SK-N-SH (cell line): ENCODE measurements around the gene PQBP1. TPM values are rescaled to one million over a fixed set of nuclear protein-coding genes. Genes with fewer than 3 reads are reported as not detected.

Source experiments
- CTCF ChIA-PET: fragments of 300-600, 350-600 bp; formaldehyde crosslinking; extraction: SDS; loops from one replicate; lab custom pipeline; 2021; lab: Yijun Ruan, JAX
- POLR2A ChIA-PET: fragments of 350-600 bp; sonication (Branson Sonifier 250); formaldehyde crosslinking; extraction: SDS; loops from one replicate; lab custom pipeline; 2020; ENCODE audit warnings: antibody characterized with exemption, inconsistent platforms; lab: Yijun Ruan, JAX
- DNase-seq: peaks from one replicate; pipeline ENCODE4 v3.0.0; 2012
- H2AFZ ChIP-seq: fragments of 200-600 bp; sonication (generic); 2 replicates; pipeline ENCODE4 v1.8.1; 2016; ENCODE audit warnings: antibody characterized with exemption, mild to moderate bottlenecking, low read depth
- H3F3A ChIP-seq: fragments of 200-600 bp; sonication (generic); replicated peaks from 2 replicates; pipeline ENCODE3; 2016; ENCODE audit warnings: antibody characterized with exemption, mild to moderate bottlenecking; ENCODE audit not compliant: insufficient read depth
- H3K27ac ChIP-seq, 2 experiments: fragments of 200-500 bp in 1 of 2; fragments of 200-600 bp in 1 of 2; sonication (Bioruptor generic) in 1 of 2; sonication (generic), shearing (Covaris generic) in 1 of 2; 2 replicates each; pipeline versions ENCODE4 v1.5.1 to v1.6.1; 2014 to 2016; ENCODE audit warnings: low read depth in 2 of 2, inconsistent platforms in 1 of 2, low read length in 1 of 2, mild to moderate bottlenecking in 1 of 2, mixed read lengths in 1 of 2
- H3K27me3 ChIP-seq: fragments of 200-600 bp; sonication (generic), shearing (Covaris generic); 2 replicates; pipeline ENCODE4 v1.6.1; 2016; ENCODE audit warnings: mixed run types; ENCODE audit not compliant: insufficient read depth
- H3K36me3 ChIP-seq, 2 experiments: fragments of 200-500 bp in 1 of 2; fragments of 200-600 bp in 1 of 2; sonication (Bioruptor generic) in 1 of 2; sonication (generic) in 1 of 2; replicated peaks in 1 of 2; 2 replicates each; pipeline versions ENCODE3 to v1.5.1; 2014 to 2016; ENCODE audit warnings: low read length in 1 of 2, mild to moderate bottlenecking in 1 of 2; ENCODE audit not compliant: insufficient read depth in 2 of 2, control insufficient read depth in 1 of 2
- H3K4me1 ChIP-seq, 2 experiments: fragments of 200-500 bp in 1 of 2; fragments of 200-600 bp in 1 of 2; sonication (Bioruptor generic) in 1 of 2; sonication (generic), shearing (Covaris generic) in 1 of 2; 2 replicates each; pipeline versions ENCODE4 v1.5.1 to v1.6.1; 2014 to 2016; ENCODE audit warnings: low read depth in 1 of 2, low read length in 1 of 2, mixed run types in 1 of 2; ENCODE audit not compliant: insufficient read depth in 2 of 2, control insufficient read depth in 1 of 2
- H3K4me2 ChIP-seq: fragments of 200-600 bp; sonication (generic), shearing (Covaris generic); 2 replicates; pipeline ENCODE4 v1.6.1; 2017; ENCODE audit warnings: mixed run types
- H3K4me3 ChIP-seq, 2 experiments: fragments of 200-500 bp in 1 of 2; fragments of 200-600 bp in 1 of 2; sonication (Bioruptor generic) in 1 of 2; sonication (generic), shearing (Covaris generic) in 1 of 2; 2 replicates each; pipeline versions ENCODE4 v1.5.1 to v1.8.1; 2014 to 2016; ENCODE audit warnings: low read depth in 2 of 2, inconsistent platforms in 1 of 2, low read length in 1 of 2, mild to moderate bottlenecking in 1 of 2, mixed read lengths in 1 of 2, moderate library complexity in 1 of 2
- H3K79me2 ChIP-seq: fragments of 200-600 bp; sonication (generic); 2 replicates; pipeline ENCODE4 v1.8.1; 2017; ENCODE audit warnings: mild to moderate bottlenecking; ENCODE audit not compliant: insufficient read depth
- H3K9ac ChIP-seq: fragments of 200-600 bp; sonication (generic); 2 replicates; pipeline ENCODE4 v1.6.1; 2017; ENCODE audit warnings: mixed run types
- H3K9me2 ChIP-seq: fragments of 200-600 bp; sonication (generic); 2 replicates; pipeline ENCODE4 v1.6.1; 2017; ENCODE audit warnings: mixed run types
- H3K9me3 ChIP-seq: fragments of 200-600 bp; sonication (generic); 2 replicates; pipeline ENCODE4 v1.6.1; 2017; ENCODE audit warnings: mixed run types, mild to moderate bottlenecking, moderate library complexity
- H4K20me1 ChIP-seq: fragments of 200-600 bp; sonication (generic); 2 replicates; pipeline ENCODE4 v1.6.1; 2017; ENCODE audit warnings: mild to moderate bottlenecking, mixed run types; ENCODE audit not compliant: insufficient read depth
- CHD2 ChIP-seq: fragments of 150-350 bp; IDR thresholded peaks from 2 replicates; pipeline ENCODE4 v1.6.1; 2018; ENCODE audit warnings: low read length; ENCODE audit not compliant: partially characterized antibody
- EP300 ChIP-seq, 2 experiments: IDR thresholded peaks; 2 replicates each; pipeline versions ENCODE4 v1.4.0 to v1.6.1; 2012; ENCODE audit warnings: borderline replicate concordance in 1 of 2, low read depth in 1 of 2, low read length in 1 of 2
- FOSL2 ChIP-seq: IDR thresholded peaks from 2 replicates; pipeline ENCODE4 v1.4.0; 2012; ENCODE audit warnings: low read depth, mild to moderate bottlenecking, moderate library complexity, borderline replicate concordance
- FOXM1 ChIP-seq: IDR thresholded peaks from 2 replicates; pipeline ENCODE4 v1.4.0; 2012; ENCODE audit warnings: low read depth, mild to moderate bottlenecking
- NFIC ChIP-seq: IDR thresholded peaks from 2 replicates; pipeline ENCODE4 v1.4.0; 2012; ENCODE audit warnings: borderline replicate concordance
- POLR2AphosphoS5 ChIP-seq: IDR thresholded peaks from 2 replicates; pipeline ENCODE4 v1.6.1; 2012; ENCODE audit warnings: low read depth, low read length
- RFX5 ChIP-seq: IDR thresholded peaks from 2 replicates; pipeline ENCODE4 v1.6.1; 2012; ENCODE audit warnings: mild to moderate bottlenecking, improper control_type of control experiment, low read length
- SIN3A ChIP-seq: IDR thresholded peaks from 2 replicates; pipeline ENCODE4 v1.6.1; 2012; ENCODE audit warnings: low read depth, mild to moderate bottlenecking, low read length, moderate library complexity, borderline replicate concordance
- TCF12 ChIP-seq: IDR thresholded peaks from 2 replicates; pipeline ENCODE4 v1.4.0; 2012
- TEAD4 ChIP-seq: IDR thresholded peaks from 2 replicates; pipeline ENCODE4 v1.4.0; 2012; ENCODE audit warnings: mild to moderate bottlenecking, borderline replicate concordance; ENCODE audit not compliant: insufficient read depth
- YY1 ChIP-seq: IDR thresholded peaks from 2 replicates; pipeline ENCODE4 v1.4.0; 2012; ENCODE audit warnings: low read depth, mild to moderate bottlenecking
- WGBS: methylation state at CpG from one replicate; pipeline ENCODE4 v1.1.6; 2017; ENCODE audit warnings: low lambda C conversion rate; 5-methylcytosine and 5-hydroxymethylcytosine counted together
- polyA plus RNA-seq, 3 experiments: library from polyadenylated mRNA; depleted of rRNA; stranded (reverse); fragments of >200 nt; gene quantifications; 2 replicates each; pipeline ENCODE4 v1.2.3, GENCODE V29; 2012
- TF ChIP-seq, protein P1 (sequence below): fragments of 150-350 bp; IDR thresholded peaks from 2 replicates; pipeline ENCODE4 v1.6.1; 2017; ENCODE audit warnings: antibody characterized with exemption, low read length, low read depth, borderline replicate concordance
- TF ChIP-seq, protein P2 (sequence below): IDR thresholded peaks from 2 replicates; pipeline ENCODE4 v1.4.0; 2012; ENCODE audit warnings: low read depth, borderline replicate concordance
- TF ChIP-seq, protein P3 (sequence below): IDR thresholded peaks from 2 replicates; pipeline ENCODE4 v1.6.1; 2012; ENCODE audit warnings: mild to moderate bottlenecking, low read depth, low read length, moderate library complexity

PQBP1 gene
- polyA plus RNA-seq, 1 of the 3 experiments (the other 2 are of a cell fraction), result 113 TPM

DNA sequence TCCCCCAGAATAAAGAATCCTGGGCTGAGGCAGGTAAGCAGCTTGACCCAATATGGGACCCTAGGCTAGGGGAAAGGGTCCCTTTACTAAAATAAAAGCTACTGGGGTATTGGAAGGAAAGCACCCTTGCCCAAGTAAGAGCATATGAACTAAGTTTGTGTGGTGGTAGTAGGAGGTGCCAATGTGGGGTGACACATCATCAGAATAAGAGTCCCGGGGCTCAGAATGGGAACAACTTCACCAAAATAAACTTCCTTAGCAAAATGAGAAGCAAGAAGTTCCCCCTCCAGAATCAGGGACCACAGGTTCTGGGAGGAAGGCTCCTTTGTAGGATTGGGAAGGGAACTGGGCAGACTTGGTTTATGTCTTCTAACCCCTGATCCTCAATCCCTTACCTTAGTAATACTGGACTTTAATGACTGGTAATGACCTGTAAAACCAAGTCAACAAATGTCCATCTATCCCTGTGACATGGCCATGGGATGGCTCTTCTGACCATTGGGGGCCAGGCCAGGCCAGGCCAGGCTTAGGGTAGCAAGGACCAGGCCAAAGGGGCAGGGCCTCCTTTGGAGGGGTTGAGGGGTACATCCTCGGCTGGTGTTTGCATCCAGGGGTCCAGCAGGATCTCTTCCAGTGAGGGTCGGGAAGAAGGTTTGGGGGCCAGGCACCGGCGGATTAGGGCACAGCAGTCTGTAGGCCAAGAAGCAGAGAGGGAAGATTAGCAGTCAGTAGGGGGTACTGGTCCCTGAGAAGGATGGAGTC is 16.1 kb downstream of the PQBP1 start:
- ChIA-PET CTCF (interaction anchor here (3.2 kb wide), 1 partner anchor 11 kb away, joined by 12 read pairs; no protein-coding TSS in a partner anchor), POLR2A (no interaction called here)
- 0 out of 2 replicates have a peak, but pooled peaks cover 8% of the 10 kb centered on the region for H4K20me1 ChIP-seq
- peaks cover 0 to 27% of the 10 kb centered on the region in 2 experiments; a peak in 1 of 4 replicates for H3K4me1 ChIP-seq
- H3K9me2 ChIP-seq, result no peaks in the 10 kb centered on the region
- DNase-seq, result no peak
- H3K9ac ChIP-seq, result no peak overlapping the region
- H3K27me3 ChIP-seq, result no peaks in the 10 kb centered on the region
- H3F3A ChIP-seq, result peaks cover 4% of the 10 kb centered on the region
- no peak overlapping the region for H2AFZ ChIP-seq
- H3K4me2 ChIP-seq, result no peak overlapping the region
- no peak overlapping the region for H3K4me3 ChIP-seq
- H3K79me2 ChIP-seq, result peaks cover 30% of the 10 kb centered on the region
- WGBS, result 91% methylated on average over 5 of the region's 5 CpGs
- TF ChIP-seq NFIC (no peak), TCF12 (no peak), CHD2 (no peak), POLR2AphosphoS5 (no peak), YY1 (no peak)
- no peaks in the 10 kb centered on the region for H3K9me3 ChIP-seq
- no peak overlapping the region for H3K27ac ChIP-seq
- H3K36me3 ChIP-seq, result peaks cover 4 to 24% of the 10 kb centered on the region in 2 experiments

DNA sequence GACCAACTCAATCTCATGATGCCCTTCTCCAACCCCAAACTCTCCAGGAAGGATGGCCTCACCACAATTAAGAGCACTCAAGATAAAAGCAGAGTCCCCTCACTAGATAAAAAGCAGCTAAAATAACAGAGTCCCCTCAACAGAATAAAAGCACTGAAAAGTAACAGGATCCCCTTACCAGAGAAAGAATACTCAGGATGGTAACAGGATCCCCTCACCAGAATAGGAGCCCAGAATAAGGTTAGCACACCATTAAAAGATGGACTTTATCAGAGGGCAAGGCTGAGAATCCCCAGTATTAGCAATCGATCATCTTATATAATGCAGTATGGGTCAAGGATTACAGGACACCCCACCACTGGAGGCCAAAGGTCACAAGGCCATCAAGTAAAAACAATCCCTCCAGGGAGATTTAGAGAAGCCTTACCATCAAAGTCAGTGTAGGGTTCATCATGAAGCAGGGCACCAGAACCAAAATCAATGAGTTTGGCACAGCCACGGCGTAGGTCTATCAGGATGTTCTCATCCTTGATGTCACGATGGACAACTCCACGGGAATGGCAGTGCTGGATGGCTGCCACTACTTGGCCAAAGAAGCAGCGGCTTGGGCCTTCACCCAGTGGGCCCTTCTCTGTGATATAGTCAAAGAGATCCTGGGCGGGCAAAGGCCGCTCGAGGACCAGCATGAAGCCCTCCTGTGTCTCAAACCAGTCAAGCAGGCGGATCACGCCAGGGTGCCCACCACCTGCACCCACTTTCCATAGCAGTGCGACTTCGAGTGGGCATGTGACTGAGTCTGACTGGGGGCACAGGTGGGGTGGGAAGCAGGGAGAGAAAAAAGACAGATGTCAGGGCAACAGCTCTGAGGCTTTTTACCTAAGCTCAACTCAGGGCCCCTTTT is 17.1 kb downstream of the PQBP1 start:
- no peak overlapping the region for H3K4me2 ChIP-seq
- H2AFZ ChIP-seq, result no peak overlapping the region
- ChIA-PET POLR2A (no interaction called here), CTCF (interaction anchor here (1.9 to 3.2 kb wide), 2 partner anchors 12 to 23 kb away, joined by 6 to 12 read pairs; no protein-coding TSS in a partner anchor)
- no peak for TF ChIP-seq FOXM1
- TF ChIP-seq CHD2, result no peak
- no peak for TF ChIP-seq RFX5
- TF ChIP-seq, protein P1, sequence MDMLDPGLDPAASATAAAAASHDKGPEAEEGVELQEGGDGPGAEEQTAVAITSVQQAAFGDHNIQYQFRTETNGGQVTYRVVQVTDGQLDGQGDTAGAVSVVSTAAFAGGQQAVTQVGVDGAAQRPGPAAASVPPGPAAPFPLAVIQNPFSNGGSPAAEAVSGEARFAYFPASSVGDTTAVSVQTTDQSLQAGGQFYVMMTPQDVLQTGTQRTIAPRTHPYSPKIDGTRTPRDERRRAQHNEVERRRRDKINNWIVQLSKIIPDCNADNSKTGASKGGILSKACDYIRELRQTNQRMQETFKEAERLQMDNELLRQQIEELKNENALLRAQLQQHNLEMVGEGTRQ, result no peak
- no peak for TF ChIP-seq NFIC
- TF ChIP-seq FOSL2, result no peak
- TF ChIP-seq EP300 (IDR thresholded peaks at IDR 0.05; ENCODE audit: borderline replicate concordance in 1 of 2, low read depth in 1 of 2, low read length in 1 of 2), result no peak
- TF ChIP-seq TEAD4, result no peak
- TF ChIP-seq, protein P2, sequence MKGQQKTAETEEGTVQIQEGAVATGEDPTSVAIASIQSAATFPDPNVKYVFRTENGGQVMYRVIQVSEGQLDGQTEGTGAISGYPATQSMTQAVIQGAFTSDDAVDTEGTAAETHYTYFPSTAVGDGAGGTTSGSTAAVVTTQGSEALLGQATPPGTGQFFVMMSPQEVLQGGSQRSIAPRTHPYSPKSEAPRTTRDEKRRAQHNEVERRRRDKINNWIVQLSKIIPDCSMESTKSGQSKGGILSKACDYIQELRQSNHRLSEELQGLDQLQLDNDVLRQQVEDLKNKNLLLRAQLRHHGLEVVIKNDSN, result no peak
- no peak for TF ChIP-seq SIN3A
- TF ChIP-seq, protein P3, sequence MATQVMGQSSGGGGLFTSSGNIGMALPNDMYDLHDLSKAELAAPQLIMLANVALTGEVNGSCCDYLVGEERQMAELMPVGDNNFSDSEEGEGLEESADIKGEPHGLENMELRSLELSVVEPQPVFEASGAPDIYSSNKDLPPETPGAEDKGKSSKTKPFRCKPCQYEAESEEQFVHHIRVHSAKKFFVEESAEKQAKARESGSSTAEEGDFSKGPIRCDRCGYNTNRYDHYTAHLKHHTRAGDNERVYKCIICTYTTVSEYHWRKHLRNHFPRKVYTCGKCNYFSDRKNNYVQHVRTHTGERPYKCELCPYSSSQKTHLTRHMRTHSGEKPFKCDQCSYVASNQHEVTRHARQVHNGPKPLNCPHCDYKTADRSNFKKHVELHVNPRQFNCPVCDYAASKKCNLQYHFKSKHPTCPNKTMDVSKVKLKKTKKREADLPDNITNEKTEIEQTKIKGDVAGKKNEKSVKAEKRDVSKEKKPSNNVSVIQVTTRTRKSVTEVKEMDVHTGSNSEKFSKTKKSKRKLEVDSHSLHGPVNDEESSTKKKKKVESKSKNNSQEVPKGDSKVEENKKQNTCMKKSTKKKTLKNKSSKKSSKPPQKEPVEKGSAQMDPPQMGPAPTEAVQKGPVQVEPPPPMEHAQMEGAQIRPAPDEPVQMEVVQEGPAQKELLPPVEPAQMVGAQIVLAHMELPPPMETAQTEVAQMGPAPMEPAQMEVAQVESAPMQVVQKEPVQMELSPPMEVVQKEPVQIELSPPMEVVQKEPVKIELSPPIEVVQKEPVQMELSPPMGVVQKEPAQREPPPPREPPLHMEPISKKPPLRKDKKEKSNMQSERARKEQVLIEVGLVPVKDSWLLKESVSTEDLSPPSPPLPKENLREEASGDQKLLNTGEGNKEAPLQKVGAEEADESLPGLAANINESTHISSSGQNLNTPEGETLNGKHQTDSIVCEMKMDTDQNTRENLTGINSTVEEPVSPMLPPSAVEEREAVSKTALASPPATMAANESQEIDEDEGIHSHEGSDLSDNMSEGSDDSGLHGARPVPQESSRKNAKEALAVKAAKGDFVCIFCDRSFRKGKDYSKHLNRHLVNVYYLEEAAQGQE, result no peak
- H3K9me3 ChIP-seq, result no peaks in the 10 kb centered on the region
- no peak overlapping the region for H3K27ac ChIP-seq
- peaks cover 10% of the 10 kb centered on the region for H3F3A ChIP-seq
- WGBS, result 87% methylated on average over 9 of the region's 13 CpGs
- no peaks in the 10 kb centered on the region for H3K27me3 ChIP-seq
- no peak overlapping the region for H3K9ac ChIP-seq
- H3K9me2 ChIP-seq, result no peaks in the 10 kb centered on the region
- peaks cover 19% of the 10 kb centered on the region for H3K79me2 ChIP-seq
- H4K20me1 ChIP-seq, result 0 out of 2 replicates have a peak, but pooled peaks cover 8% of the 10 kb centered on the region
- H3K36me3 ChIP-seq, result peaks cover 0 to 17% of the 10 kb centered on the region in 2 experiments
- peaks cover 5 to 31% of the 10 kb centered on the region in 2 experiments; a peak in 2 of 4 replicates for H3K4me1 ChIP-seq
- DNase-seq, result no peak
- H3K4me3 ChIP-seq, result no peak overlapping the region
